ENCODE results near the gene ZNF81.

DNA sequence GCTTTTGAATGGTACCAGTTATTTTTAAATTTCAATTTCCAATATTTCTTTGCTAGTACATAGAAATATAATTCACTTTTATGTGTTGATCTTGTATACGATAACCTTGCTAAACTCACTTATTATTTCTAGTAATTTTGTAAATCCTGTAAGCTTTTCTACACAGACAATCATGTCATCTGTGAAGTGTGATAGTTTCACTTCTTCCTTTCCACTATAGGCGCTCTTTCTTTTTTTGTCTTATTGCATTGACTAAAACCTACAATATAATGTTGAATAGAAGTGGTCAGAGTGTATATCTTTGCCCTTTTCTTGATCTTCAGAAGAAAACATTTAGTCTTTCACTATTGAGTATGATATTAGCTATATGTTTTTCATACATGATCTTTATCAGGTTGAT lies 90.5 kb downstream of the ZNF81 start:
- TF ChIP-seq EZH2 (IDR thresholded peaks at IDR 0.05; ENCODE audit: low read length, unreplicated experiment): no peak
- TF ChIP-seq, protein P1, sequence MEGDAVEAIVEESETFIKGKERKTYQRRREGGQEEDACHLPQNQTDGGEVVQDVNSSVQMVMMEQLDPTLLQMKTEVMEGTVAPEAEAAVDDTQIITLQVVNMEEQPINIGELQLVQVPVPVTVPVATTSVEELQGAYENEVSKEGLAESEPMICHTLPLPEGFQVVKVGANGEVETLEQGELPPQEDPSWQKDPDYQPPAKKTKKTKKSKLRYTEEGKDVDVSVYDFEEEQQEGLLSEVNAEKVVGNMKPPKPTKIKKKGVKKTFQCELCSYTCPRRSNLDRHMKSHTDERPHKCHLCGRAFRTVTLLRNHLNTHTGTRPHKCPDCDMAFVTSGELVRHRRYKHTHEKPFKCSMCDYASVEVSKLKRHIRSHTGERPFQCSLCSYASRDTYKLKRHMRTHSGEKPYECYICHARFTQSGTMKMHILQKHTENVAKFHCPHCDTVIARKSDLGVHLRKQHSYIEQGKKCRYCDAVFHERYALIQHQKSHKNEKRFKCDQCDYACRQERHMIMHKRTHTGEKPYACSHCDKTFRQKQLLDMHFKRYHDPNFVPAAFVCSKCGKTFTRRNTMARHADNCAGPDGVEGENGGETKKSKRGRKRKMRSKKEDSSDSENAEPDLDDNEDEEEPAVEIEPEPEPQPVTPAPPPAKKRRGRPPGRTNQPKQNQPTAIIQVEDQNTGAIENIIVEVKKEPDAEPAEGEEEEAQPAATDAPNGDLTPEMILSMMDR (conservative IDR thresholded peaks at IDR 0.05; ENCODE audit: low read depth, low read length): no peak

All from PC-3 (cell line).